ENCODE results near the gene TRIM75.
"Not testable (repeated sequence)": the region's sequence is repeated elsewhere in the genome, so short reads cannot be mapped to it uniquely, and the experiment has no call there.

Gene TRIM75

DNA sequence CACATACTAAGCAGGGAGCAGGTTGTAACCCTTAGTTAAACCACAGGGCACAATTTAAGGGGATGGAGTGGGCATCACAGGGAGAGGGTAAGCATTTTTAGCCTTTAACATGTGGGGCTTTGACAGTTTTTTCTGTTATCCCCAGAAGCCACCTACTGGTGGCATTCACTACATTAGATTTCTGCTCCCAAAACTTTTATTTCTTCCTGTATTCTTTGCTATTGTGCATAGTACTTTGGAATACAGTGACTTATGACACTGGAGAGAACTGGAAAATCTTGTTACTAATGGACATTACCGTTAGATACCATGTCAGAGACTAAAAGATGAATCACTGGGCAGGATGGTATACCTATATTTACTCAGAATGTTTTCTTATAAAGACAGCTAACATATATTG, 7.3 kb downstream of the TRIM75 start:
- no peak for DNase-seq
- in situ Hi-C loops (cut with HindIII; ENCODE audit: low pct_ligation_motif_present, low pct_unique_long_range_greater_than_20kb, low sequenced_read_pairs): no loop called here

- in situ Hi-C loops (cut with HindIII; ENCODE audit: low pct_ligation_motif_present, low pct_unique_long_range_greater_than_20kb, low sequenced_read_pairs): no loop called here
- DNase-seq: no peak
Observed at GRCh38 chr4:165070560-165070959, 16.9 kb downstream of the TRIM75 start.

- in situ Hi-C loops (cut with HindIII; ENCODE audit: low pct_ligation_motif_present, low pct_unique_long_range_greater_than_20kb, low sequenced_read_pairs); DNase-seq: not testable (repeated sequence)
Observed at GRCh38 chr4:165073346-165073745, 19.7 kb downstream of the TRIM75 start.

- in situ Hi-C loops (cut with HindIII; ENCODE audit: low pct_ligation_motif_present, low pct_unique_long_range_greater_than_20kb, low sequenced_read_pairs): no loop called here
- no peak for DNase-seq
Observed at GRCh38 chr4:165077034-165077578, 23.4 kb downstream of the TRIM75 start.

DNA sequence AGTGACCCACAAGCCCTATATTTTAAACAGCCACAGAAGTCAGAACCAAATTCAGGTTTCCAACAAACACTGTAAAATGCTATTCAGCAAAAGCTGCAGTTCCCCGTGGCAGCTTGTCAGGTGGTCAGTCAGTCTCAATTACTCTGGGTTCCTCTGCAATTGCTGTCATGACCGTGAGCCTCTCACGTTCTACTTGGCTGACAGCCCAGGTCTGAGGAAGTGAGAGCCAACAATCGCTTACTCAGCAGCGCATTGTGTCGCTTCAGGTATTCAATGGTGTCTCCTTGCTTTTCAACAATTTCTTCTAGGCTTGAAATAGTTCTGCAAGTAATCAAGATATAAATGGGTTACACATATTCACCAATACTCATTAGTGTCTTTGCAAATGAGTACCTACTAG, 25.8 kb downstream of the TRIM75 start:
- in situ Hi-C loops (cut with HindIII; ENCODE audit: low pct_ligation_motif_present, low pct_unique_long_range_greater_than_20kb, low sequenced_read_pairs): no loop called here
- DNase-seq: no peak

- DNase-seq; in situ Hi-C loops (cut with HindIII; ENCODE audit: low pct_ligation_motif_present, low pct_unique_long_range_greater_than_20kb, low sequenced_read_pairs): not testable (repeated sequence)
Observed at GRCh38 chr4:165084787-165085186, 31.1 kb downstream of the TRIM75 start.

- in situ Hi-C loops (cut with HindIII; ENCODE audit: low pct_ligation_motif_present, low pct_unique_long_range_greater_than_20kb, low sequenced_read_pairs): no loop called here
- no peak for DNase-seq
Observed at GRCh38 chr4:165085946-165086345, 32.3 kb downstream of the TRIM75 start.

GRCh38 chr4:165088366-165088765, 34.7 kb downstream of the TRIM75 start:
- in situ Hi-C loops (cut with HindIII; ENCODE audit: low pct_ligation_motif_present, low pct_unique_long_range_greater_than_20kb, low sequenced_read_pairs): no loop called here
- no peak for DNase-seq

DNA sequence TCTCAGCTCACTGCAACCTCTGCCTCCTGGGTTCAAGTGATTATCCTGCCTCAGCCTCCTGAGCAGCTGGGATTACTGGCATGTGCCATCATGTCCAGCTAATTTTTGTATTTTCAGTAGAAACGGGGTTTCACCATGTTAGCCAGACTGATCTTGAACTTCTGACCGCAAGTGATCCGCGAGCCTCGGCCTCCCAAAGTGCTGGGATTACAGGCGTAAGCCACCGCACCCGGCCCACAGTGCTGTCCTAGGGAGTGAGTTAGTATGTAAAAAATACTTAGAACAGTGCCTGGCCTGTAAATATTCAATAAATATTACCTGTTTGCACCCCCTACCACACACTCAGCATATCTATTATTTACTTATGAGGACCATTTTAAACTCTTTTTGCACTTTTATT, 38.5 kb downstream of the TRIM75 start:
- in situ Hi-C loops (cut with HindIII; ENCODE audit: low pct_ligation_motif_present, low pct_unique_long_range_greater_than_20kb, low sequenced_read_pairs); DNase-seq: not testable (repeated sequence)

DNA sequence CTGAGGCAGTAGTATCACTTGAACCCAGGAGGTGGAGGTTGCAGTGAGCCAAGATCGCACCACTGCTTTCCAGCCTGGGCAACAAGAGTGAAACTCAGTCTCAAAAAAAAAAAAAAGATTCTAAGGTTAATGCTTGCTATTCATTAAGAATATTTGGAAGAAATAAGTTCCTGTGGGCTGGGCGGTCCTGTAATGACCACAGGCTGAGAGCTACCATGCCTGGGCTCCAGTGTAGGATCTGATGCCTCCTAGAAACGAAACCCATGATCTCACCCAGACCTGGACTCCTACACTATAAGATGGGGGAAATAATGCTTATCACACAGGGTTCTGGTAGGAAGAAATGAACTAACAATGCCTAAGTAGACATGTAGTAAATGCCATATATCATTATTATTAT, 41.2 kb downstream of the TRIM75 start:
- in situ Hi-C loops (cut with HindIII; ENCODE audit: low pct_ligation_motif_present, low pct_unique_long_range_greater_than_20kb, low sequenced_read_pairs): no loop called here
- DNase-seq: no peak

DNA sequence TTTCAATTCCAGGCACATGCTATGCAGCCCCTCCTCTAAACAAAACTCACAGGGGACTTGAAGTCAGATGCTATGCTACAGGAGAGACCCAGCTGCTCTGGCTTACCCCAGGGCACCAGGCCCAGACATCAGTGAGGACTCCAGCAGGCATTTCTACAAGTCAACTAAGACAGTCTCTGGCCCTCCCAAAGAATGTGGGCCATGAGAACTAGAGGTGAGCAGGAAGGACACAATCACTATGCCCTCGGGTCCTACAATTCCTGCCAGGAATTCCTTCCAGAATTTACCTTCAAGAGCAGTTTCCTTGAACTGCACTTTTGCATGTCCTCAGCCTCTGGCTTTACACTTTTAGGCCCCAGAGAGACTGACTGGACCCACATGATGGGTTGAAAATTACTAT, 41.6 kb downstream of the TRIM75 start:
- DNase-seq: no peak
- in situ Hi-C loops (cut with HindIII; ENCODE audit: low pct_ligation_motif_present, low pct_unique_long_range_greater_than_20kb, low sequenced_read_pairs): no loop called here

GRCh38 chr4:165096776-165097175, 43.1 kb downstream of the TRIM75 start:
- peak; percentile 30 for DNase-seq

DNA sequence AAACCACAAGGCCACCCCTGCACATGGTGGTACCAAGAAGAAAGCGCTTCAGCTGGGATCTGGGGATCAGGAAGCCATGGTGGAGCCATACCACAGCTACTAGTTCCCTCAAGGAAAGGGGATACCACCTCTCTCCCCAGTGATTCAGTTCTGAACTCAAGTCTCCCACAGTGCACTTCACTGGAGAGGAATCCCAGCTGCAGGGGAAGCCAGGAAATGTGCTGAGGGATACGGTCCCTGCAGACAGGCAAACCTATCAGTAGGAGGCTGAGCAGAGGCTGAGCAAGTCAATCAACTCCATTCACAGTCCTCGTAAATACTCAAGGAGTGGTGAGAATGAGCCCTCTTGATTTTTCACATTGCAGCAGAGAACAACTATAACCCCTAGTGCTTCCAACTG, 48.0 kb downstream of the TRIM75 start:
- in situ Hi-C loops (cut with HindIII; ENCODE audit: low pct_ligation_motif_present, low pct_unique_long_range_greater_than_20kb, low sequenced_read_pairs): no loop called here

More at GRCh38 chr4:165096776-165097175, 43.1 kb downstream of the TRIM75 start:
- in situ Hi-C loops (cut with HindIII; ENCODE audit: low pct_ligation_motif_present, low pct_unique_long_range_greater_than_20kb, low sequenced_read_pairs): no loop called here

GRCh38 chr4:165106518-165106917, 52.9 kb downstream of the TRIM75 start:
- in situ Hi-C loops (cut with HindIII; ENCODE audit: low pct_ligation_motif_present, low pct_unique_long_range_greater_than_20kb, low sequenced_read_pairs): no loop called here
- DNase-seq: no peak

More for the DNA sequence above, 48.0 kb downstream of the TRIM75 start:
- no peak for DNase-seq
